Activated CD8-positive, alpha-beta T cell treated with anti-CD3 and anti-CD28 coated beads for 36 hours (primary cell): ENCODE measurements around the gene CDK19. TPM values are rescaled to one million over a fixed set of nuclear protein-coding genes. Genes with fewer than 3 reads are reported as not detected.

Experiments
- ATAC-seq: fragments of 200-7000 bp; cut with Tn5 transposase; one replicate; pipeline ENCODE4 v1.10.0; 2021; ENCODE audit warnings: mild to moderate bottlenecking, moderate library complexity
- CTCF ChIA-PET: fragments of 350-600 bp; sonication (Branson Sonifier 250); formaldehyde crosslinking; loops from one replicate; lab custom pipeline; 2021; ENCODE audit warnings: antibody characterized with exemption; lab: Charles Lee
- POLR2A ChIA-PET: fragments of 350-600 bp; sonication (Branson Sonifier 250); formaldehyde crosslinking; loops from one replicate; lab custom pipeline; 2021; ENCODE audit warnings: antibody characterized with exemption; lab: Charles Lee
- DNase-seq: peaks from one replicate; pipeline ENCODE4 v3.0.0-alpha.2; 2020
- H3K27ac Mint-ChIP-seq: one replicate; pipeline ENCODE4 v1.8.0; 2021; ENCODE audit warnings: mild to moderate bottlenecking, mixed read lengths
- H3K27me3 Mint-ChIP-seq: one replicate; pipeline ENCODE4 v1.8.0; 2021; ENCODE audit warnings: mixed read lengths
- H3K36me3 Mint-ChIP-seq: one replicate; pipeline ENCODE4 v1.8.0; 2021; ENCODE audit warnings: low read depth, mixed read lengths
- H3K4me1 Mint-ChIP-seq: one replicate; pipeline ENCODE4 v1.8.0; 2021; ENCODE audit warnings: low read depth, mixed read lengths
- H3K4me3 Mint-ChIP-seq: one replicate; pipeline ENCODE4 v1.8.0; 2021; ENCODE audit warnings: mild to moderate bottlenecking, moderate library complexity, mixed read lengths
- H3K9me3 Mint-ChIP-seq: one replicate; pipeline ENCODE4 v1.8.0; 2021; ENCODE audit warnings: mixed read lengths
- intact Hi-C: fragments of 100-400 bp; cut with micrococcal nuclease; formaldehyde crosslinking; loops from one replicate; pipeline ENCODE4 v1.10.0; 2022
- total RNA-seq, 2 experiments: library from RNA; stranded (reverse); gene quantifications; one replicate each; pipeline ENCODE4 v1.2.3, GENCODE V29; 2021
- TF ChIP-seq, protein P1 (sequence below): fragments of 200-600 bp; IDR thresholded peaks from one replicate; pipeline ENCODE4 v1.8.0; 2022; ENCODE audit warnings: antibody characterized with exemption, mild to moderate bottlenecking

The CDK19 gene
- total RNA-seq, 2 experiments from 2014 or later = 11.8 to 13.1 TPM

DNA sequence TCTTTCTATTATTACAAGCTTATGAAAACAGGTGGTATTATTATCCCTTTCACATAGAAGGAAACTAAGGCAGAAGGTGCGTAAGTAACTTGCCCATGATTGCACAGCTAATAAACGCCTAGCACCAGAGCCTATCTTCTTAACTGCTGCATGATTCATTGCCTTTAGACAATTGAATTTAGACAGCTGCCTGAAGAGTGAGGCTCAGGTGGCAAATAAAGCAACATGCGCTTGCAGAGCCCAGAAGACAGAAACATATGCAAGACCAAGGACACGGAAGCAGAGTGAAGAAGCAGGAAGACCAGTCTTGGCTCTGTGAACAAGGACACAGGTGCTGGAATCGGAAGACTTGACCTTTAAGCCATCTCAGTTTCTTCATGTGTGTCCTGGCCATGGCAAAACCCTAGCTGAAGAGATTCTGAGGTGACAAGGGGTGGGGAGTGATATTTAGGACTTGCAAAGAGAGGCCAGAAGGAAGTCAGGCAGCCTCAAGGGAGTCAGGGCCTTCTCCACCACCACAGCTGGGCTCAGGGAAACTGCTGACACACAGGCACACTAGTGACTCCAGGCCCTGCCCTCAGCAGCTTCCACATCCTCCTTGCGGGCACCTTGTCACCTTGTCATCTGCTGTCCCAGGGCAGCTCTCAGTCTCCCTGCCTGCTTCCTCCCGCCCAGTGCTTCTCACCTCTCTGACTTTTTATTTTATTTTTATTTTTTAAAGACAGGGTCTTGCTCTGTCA is 247.1 kb downstream of the CDK19 start:
- intact Hi-C loops = no loop called here
- peak; percentile 33 for DNase-seq
- Mint-ChIP-seq H3K9me3 (no peaks in the 10 kb centered on the region), H3K36me3 (no peaks in the 10 kb centered on the region), H3K4me3 (no peak overlapping the region), H3K27me3 (no peaks in the 10 kb centered on the region), H3K27ac (no peak overlapping the region), H3K4me1 (no peaks in the 10 kb centered on the region)
- TF ChIP-seq, protein P1, sequence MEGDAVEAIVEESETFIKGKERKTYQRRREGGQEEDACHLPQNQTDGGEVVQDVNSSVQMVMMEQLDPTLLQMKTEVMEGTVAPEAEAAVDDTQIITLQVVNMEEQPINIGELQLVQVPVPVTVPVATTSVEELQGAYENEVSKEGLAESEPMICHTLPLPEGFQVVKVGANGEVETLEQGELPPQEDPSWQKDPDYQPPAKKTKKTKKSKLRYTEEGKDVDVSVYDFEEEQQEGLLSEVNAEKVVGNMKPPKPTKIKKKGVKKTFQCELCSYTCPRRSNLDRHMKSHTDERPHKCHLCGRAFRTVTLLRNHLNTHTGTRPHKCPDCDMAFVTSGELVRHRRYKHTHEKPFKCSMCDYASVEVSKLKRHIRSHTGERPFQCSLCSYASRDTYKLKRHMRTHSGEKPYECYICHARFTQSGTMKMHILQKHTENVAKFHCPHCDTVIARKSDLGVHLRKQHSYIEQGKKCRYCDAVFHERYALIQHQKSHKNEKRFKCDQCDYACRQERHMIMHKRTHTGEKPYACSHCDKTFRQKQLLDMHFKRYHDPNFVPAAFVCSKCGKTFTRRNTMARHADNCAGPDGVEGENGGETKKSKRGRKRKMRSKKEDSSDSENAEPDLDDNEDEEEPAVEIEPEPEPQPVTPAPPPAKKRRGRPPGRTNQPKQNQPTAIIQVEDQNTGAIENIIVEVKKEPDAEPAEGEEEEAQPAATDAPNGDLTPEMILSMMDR = no peak
- ChIA-PET CTCF (interaction anchor here (1.0 to 1.4 kb wide), 2 partner anchors 11 to 40 kb away, joined by 3 to 4 read pairs; no protein-coding TSS in a partner anchor), POLR2A (no interaction called here)
- peak; percentile 70 for ATAC-seq

DNA sequence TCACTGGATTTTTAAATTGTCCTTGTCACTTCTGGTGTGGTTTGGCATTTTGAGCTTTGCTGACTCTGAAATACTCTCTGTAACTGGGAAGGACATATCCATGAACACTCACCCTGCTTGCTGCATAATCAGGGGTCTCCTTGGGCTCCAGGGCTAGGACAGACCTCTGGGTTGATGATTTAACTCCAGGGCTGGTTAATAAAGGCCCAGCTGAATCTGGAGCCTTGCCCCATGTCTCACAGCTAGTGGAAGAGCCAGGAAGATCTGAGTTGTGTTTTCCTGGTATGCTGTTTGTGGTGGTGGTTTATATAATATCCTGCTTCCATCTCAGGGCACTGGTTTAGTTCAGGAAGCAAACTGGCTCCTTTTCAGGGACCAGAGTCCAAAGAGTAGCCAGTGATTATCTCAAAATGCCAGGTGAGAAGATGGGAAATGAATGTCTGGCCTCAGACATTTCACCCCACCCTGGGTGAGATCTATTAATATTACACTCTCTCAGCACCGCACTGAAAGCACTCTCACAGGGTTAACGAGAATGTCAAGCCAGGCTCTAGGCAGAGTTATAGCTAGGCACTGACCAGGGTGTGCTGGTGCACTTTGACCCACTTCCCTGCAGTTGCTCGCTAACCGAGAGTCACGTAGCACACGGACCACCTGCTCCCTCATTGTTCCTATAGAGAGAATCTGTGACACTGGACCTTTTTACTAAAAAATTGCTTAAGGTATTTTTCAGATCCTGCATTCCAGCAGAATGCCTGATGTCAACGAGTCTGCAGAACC is 248.7 kb downstream of the CDK19 start:
- TF ChIP-seq, protein P1 = no peak
- Mint-ChIP-seq H3K27me3 (no peaks in the 10 kb centered on the region), H3K9me3 (no peaks in the 10 kb centered on the region), H3K4me3 (no peak overlapping the region), H3K4me1 (peaks cover 5% of the 10 kb centered on the region), H3K36me3 (no peaks in the 10 kb centered on the region), H3K27ac (no peak overlapping the region)
- ChIA-PET POLR2A (interaction anchor here (1.4 kb wide), 1 partner anchor 308 kb away, joined by 3 read pairs; the partner anchor contains the start of gene AMD1), CTCF (no interaction called here)
- intact Hi-C loops = no loop called here
- DNase-seq = no peak
- no peak for ATAC-seq

DNA sequence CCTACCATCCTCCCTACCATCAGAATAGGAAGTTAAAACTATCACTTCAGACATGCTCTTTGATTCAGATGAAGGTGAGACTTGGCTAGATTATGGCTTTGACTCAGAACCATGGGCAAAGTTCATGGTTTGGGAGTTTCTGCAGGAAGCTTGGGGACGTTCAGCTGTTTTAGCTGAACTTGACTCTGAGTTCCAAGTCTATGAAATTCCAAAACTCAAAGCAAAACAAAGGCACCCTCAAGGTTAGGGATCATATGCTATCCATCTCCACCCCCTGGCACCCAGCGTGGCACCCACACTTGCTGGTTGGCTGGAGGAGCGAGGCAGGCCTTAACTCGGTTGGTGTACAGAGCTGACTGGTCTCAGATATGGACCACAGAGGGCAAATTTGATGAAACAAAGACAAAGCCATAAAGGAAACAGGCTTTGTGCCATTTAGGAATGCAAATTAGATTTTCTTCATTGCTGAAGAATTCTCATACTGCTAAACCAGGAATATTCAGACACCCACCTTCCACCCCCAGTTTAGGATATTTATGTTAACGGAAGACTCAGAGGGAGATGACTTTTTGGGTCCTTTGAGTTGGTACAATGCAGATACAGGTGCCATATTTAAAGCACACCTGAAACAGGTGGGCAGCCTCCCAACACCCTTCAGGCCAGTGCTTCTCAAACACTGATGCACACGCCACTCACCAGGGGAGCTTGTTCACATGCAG is 250.4 kb downstream of the CDK19 start:
- Mint-ChIP-seq H3K27me3 (no peaks in the 10 kb centered on the region), H3K36me3 (no peaks in the 10 kb centered on the region), H3K9me3 (no peaks in the 10 kb centered on the region), H3K27ac (no peak overlapping the region), H3K4me3 (no peak overlapping the region), H3K4me1 (peaks cover 19% of the 10 kb centered on the region)
- POLR2A ChIA-PET = interaction anchor here (0.6 kb wide), 1 partner anchor 59 kb away, joined by 5 read pairs; no protein-coding TSS in a partner anchor
- intact Hi-C loops = no loop called here
- ATAC-seq (no peak), DNase-seq (no peak)
- CTCF ChIA-PET = interaction anchor here (0.7 kb wide), 1 partner anchor 11 kb away, joined by 3 read pairs; no protein-coding TSS in a partner anchor
- TF ChIP-seq, protein P1 = no peak

DNA sequence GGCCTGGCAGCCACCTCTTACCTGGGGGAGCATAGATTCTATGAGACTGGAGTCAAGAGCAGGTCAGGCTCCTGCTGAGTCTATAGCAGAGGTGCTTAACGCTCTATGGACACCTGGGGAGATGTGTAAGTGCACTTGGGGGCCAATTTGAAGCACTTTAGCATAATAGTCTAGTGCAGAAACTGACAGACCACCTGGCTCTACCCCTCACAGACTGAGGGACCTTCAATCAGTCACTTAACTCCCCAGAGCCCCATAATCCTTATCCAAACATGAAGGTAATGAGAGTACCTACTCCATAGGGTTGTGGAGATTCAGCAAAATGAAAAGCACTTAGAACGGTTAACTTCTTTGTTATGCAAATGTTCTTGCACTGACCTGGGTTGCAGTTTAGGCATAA is 251.6 kb downstream of the CDK19 start:
- H3K4me3 Mint-ChIP-seq = no peak overlapping the region
- POLR2A ChIA-PET = no interaction called here
- no peaks in the 10 kb centered on the region for H3K27me3 Mint-ChIP-seq
- intact Hi-C loops = no loop called here
- H3K36me3 Mint-ChIP-seq = no peaks in the 10 kb centered on the region
- no peaks in the 10 kb centered on the region for H3K9me3 Mint-ChIP-seq
- ATAC-seq (no peak), DNase-seq (no peak)
- CTCF ChIA-PET = no interaction called here
- H3K4me1 Mint-ChIP-seq = peaks cover 23% of the 10 kb centered on the region
- TF ChIP-seq, protein P1 = no peak
- H3K27ac Mint-ChIP-seq = no peak overlapping the region
